IPS DF 19.7 (cell line): ENCODE data around the gene SSBP1.
"Not testable (repeated sequence)": the region's sequence is repeated elsewhere in the genome, so short reads cannot be mapped to it uniquely, and the experiment has no call there.

Experiments
- DNase-seq: peaks from one replicate; pipeline ENCODE4 v3.0.0-alpha.2; 2013; ENCODE audit warnings: low read depth, low spot score

SSBP1 gene

DNA sequence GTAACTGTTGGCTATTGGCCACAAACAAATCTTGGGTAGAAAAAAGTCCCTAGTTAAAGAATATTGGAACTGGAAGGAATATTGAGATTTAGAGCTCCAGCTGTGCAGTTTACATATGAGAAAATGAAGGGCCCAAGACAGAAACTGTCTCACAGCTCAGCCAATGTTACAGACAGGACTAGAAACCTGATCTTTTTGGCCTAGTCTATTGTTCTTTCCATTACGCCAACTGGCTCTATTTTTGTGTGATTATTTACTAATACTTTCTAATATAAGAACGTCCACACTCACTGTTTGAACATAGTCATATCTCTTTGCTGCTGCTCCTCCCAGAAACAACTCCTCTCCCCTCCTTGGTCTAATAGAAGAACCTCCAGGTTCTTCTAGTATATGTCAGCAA is 28.8 kb upstream of the SSBP1 start:
- DNase-seq, result no peak

DNA sequence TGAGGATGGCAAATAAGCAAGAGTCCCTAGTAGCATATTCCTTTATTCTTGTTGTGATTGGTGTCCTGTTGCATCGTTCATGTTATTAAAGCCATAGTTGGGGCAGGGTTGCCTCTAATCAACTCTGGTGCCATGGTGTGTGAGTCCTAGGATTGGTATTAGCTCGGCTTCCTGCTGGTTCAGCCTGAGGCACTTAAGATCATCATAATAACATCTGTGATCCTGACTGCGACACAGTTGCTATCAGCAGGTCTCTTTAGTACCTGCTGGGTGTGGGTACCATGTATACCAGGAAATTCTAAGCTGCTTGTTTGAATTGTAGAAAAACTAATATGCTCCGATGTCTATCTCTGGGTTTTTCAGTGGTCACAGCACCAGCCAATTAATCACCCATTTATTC is 28.4 kb upstream of the SSBP1 start:
- no peak for DNase-seq

DNA sequence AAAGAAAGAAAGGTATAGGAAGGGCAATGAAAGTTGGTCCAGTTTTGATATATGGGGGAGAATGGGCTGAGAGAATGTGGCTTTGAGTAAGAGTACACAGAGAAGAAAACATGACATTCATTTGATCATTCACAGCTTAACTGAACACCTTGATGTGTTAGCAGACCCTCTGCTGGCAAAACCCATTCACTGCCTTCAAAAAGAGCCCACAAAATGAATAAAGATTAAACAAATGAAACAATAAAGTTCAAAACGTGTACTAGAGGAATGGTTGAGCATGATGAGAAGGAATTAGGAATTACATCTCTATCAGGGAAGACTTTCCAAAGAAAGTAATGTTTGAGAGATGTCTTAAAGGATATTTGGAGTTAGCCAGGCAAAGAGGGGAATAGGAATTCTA is 27.9 kb upstream of the SSBP1 start:
- no peak for DNase-seq

DNA sequence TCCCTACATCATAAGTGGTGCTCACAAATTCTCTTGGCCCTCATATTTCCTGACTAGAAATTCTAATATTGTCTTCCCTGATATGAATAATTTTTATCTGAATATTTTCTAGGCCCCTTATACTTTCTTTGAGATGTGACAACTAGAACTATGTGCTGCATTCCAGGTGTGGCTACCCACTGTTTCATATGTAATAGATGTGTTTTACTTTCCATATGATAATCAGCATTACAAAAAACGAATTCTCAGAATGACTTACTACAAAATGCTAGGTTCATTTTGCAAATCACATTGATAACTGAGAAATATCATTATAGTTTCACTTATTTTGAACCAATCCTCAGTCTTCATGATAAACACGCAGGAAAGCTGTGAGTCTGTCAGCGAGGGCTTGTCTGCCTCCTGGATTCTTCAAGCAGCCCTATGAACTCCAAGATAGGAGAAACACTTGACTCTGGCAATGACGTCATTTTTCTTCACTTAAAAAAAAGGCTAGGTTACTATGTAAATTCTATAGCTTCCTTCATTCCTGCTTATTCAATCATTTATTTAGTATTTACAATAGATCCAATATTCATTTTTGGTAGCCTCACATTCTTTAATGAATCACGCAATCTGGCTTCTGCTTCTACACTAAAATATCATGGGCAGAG is 25.4 kb upstream of the SSBP1 start:
- no peak for DNase-seq

DNA sequence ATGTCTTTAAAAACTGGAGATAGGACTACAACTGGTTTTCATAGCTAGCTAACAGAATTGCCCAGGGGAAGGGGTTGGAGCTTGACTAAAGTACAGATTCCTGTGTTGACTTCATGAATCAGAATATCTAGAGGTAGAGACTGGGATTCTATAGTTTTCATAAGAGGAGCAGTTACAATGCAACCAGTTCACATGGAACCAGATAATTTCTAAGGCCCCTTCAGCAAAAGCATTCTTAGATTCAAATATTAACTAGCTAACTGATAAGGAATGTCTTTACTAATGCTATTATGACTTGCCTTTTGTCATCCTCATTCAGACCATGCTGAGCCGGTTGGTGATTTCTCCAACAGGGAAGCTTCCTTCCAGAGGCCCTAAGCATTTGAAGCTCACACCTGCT is 24.3 kb upstream of the SSBP1 start:
- DNase-seq, result no peak

DNA sequence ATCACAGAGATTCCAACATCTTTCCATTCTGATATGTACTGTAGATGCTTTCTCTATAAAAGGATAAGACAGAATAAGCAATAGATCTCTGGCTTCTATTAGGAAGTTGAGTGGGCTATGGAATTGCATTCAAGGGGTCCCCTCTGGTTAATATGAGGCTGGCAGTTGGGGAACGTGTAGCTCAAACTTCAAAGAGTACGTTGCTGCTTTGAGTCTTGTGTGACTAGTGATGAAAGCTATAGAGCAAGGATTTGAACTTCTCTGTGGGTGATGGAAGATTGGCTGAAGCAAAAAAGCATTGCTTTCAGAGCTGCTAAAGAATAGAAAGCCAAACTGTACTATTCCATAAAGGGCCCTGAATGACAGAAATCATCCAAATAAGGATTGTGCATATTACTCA is 23.6 kb upstream of the SSBP1 start:
- no peak for DNase-seq

DNA sequence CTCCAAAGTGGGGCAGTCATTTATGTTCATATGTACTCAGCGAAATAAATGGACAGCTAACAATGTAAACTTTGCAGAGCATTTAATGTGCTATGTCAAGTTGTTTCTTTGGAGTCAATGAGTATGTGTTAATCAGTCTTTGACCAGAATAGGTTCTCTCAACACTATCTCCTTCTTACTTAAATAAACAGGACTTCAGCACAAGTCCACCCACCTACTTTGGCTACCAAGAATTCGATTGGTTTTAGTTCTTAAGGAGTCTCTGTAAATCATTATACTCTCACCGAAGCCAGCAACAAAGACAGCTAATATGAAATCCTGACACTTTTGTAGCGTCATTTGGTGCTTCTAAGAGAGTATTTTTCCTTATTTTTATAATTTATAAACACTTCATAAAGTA is 23.1 kb upstream of the SSBP1 start:
- no peak for DNase-seq

DNA sequence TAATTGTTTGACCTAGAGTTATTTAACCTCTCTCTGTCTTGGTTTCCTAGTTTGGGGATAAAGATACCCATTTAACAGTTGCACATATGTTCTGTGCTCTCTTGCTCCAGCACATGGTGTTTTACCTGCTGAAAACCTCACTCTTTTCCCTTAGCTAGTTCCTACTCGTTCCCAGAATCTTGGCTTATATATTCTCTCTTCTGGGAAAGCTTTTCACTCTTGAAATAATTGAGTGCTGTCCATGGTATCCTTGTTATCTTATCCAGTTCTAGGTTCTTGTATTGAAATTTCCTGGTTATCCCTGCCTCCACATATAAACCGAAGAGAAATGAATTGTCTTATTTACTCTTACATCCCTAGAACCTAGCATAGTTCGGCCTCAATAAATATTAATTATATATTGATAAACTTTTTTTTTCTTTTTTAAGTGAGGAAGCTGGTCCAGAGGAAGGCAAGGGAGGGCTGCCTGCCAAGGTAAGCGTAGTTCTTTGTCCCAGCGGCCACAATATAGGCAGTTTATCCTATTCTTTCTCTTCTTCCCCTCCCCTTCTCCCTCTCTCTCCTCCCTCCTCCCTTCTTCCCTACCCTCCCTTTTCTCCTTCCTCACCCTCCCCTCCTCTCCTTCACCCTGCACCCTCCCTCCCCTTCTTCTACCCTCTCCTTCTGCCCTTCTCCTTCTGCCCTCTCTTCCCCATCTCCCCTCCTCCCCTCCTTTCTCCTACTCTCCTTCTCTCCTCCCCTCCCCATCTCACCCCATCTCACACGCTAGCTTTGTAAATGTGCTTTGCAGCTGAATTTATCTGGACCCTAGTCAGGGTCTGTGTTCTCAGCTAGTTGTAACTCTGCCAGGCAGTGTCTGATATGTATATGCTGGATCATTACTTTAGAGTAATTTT is 22.1 kb upstream of the SSBP1 start:
- no peak for DNase-seq

DNA sequence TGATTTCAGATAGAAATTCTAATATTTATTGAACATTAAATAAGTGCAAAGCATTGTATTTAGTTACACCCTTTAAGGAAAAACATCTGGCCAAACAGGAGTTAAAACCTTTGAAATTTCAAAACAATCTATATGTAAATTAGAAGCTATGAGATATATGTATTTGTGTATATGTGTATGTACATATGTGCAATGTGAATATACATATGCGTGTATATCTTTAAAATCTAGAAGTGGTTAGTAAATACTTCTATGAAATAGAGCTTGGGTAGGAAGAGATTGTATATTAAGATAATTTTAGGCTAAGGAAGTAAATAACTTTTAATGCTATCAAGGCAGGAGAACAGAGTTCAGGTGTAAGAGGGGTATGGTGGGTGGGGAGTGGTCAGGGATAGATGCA is 20.7 kb upstream of the SSBP1 start:
- DNase-seq, result no peak

DNA sequence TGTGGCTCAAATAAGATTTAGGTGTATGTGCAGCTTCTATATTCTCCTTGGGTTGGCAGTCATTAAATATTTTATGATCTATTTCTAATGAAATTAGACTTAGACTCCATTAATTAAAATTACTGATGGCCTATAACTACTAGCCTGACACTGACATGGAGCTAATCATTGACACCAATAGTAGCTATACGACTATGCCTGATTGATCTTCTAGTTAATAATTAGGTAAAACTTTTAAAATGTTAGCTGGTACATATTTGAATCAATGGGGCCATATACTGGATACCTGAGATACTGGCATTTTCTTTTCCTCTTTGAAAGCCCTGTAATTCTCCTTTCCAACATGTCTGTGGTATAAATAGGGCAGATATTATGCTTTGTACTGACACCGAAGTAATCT is 15.6 kb upstream of the SSBP1 start:
- no peak for DNase-seq

DNA sequence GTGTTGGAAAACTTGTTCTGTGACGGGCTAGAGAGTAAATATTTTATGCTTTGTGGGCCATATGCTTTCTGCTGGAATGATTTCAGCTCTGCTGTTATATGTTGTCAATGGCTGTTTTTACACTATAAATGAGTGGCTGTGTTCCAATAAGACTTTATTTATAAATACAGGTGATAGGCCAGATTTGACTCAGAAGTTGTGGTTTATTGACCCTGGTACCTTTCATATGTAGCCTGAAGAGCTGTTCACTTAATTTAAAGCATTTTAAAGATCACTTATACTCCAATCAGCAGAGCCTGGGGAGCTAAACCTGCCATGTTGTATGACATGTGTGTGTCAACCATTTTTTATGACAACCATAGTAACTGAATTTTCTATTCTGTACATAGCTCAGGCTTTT is 9.1 kb upstream of the SSBP1 start:
- no peak for DNase-seq

DNA sequence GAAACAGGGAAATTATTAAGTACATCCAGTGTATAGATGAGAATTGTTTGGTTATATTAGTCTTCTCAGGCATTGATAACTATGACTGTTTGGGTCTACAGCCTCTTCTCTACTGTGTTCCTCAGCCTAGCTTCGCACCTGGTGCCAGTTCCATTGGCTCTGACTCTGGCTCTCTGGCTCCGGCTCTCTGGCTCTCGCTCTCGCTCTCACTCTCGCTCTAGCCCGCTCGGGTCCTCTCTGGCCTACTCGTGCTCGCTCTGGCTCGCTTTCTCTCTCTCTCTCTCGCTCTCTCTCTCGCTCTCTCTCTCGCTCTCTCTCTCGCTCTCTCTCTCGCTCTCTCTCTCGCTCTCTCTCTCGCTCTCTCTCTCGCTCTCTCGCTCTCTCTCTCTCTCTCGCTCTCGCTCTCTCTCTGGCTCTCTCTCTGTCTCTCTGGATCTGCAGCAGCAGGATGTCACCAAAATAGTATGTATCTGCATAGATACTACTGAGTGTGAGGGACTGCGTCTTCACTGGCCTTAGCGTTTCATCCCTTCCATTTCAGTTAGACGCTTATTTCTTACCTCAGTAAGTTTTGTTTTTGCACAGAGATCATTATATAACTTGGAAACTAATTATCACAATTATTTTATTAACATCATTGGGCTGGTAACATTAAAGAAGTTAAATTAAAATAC is 6.5 kb upstream of the SSBP1 start:
- no peak for DNase-seq

DNA sequence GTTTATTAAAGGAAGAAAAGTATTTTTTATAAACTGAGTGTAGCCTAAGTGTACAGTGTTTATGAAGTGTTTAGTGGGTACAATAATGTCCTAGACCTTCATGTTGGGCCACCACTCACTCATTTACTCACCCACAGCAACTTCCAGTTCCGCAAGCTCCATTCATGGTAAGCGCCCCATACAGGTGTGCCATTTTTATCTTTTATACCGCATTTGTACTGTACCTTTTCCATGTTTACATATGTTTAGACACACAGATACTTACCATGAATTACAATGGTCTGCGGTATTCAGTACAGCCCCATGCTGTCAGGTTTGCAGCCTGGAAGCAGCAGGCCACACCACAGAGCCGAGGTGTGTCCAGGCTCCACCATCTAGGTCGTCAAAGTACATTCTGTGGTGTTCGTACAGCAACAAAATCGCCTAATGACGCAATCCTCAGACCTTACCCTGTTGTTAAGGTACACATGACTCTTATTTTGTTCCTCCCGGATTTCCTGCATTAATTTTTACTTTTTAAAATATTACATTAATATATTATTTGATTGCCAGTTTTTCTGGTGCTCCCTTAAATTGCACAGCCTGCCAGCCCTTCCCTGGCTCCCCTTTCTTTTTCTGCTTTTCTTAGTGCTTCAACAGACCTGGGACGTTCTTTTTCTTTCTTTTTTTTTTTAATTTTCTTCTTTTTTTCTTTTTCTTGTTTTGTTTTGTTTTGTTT is 881 bp upstream of the SSBP1 start:
- no peak for DNase-seq

DNA sequence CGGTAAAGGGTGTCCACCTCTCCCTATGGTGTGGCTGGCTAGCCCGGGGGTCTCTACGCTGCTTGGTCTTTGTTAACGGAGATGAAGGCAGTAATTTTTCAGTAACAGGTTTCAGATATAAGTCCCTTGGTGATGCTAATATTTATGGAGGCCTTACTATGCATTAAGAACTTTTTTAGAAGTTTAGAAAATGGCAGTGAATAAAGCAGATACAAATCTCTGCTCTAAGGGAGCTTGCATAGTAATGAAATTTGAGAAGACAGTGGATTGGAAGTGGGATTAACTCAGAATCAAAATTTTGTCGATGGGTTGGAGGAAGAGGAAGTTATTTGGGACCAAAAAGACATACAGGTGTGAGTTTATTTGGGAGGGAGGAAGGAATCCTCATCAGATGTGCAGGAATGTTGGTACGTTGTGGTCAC is 445 bp downstream of the SSBP1 start:
- no peak for DNase-seq

DNA sequence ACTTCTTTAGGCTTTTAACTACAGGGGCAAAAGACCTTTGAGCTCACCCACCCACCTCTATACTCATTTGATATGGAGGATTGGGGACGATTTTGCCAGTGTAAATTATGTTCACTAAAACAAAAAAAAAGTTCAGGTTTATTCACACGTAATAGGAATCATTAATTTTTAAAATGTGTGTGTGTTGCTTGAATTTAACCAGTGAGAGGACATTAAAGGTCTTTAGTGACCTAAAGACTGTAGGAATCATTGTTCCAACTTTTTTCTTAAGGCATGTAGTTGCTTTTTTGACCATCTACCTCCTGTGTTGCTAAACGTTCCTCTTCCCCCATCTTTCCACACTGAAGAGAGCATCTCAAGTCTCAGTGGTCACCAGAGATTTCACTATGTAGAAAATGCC is 1.1 kb downstream of the SSBP1 start:
- no peak for DNase-seq

DNA sequence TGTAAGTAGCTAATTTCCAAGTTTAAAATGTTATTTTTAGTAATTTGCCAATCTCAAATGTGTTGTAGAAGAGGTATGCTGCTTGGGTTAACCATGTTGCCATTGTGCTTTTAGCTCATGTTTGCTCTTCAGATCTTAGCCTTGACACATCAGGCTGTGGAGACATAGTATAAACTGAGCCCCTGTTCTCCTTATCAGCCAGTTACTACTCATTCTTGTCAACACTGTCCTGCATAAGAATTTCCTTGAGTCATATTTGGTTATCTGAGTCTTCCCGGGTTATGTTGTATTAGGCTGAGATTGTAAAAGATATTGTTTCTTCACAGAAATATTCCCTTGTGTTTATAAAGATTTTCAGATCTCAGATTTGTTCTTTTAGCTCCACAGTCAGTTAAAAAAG is 4.1 kb downstream of the SSBP1 start:
- DNase-seq, result no peak

DNA sequence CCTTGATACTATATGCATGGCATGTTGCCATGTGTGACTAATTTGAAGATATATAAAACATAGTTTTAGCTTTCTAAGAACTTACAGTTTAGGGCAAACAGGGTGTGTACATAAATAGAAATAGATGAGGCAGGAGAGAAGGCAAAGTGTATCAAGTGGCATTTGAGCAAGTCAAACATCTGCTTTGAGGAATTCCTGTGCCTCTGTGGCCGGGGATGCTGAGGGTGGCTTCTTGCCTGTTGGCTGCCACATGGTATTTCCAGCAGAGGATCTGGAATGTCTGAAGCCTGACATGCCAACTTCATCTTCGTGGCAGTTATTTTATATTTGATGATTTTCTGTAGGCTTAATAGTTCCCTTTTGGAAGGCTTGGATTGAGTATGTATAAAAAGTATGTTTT is 6.0 kb downstream of the SSBP1 start:
- DNase-seq, result no peak

DNA sequence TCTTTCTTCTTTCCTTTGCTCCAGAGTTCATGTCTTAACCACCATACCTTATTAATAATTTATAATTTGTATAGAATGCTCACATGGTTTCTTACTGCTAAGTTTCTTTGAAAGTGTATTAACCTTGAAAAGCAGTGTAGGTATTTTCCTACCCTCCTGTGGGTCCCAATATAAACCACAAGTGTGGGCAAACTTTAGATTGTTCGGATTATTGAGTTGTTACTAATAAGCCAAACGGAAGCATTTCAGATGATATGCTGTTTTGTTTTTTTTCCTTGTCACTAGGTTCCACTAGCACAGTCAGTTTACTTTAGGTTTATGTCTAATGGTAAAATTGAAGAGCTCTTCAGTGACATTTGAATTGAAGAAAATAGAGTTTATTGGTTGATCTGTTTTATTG is 10.2 kb downstream of the SSBP1 start:
- no peak for DNase-seq

DNA sequence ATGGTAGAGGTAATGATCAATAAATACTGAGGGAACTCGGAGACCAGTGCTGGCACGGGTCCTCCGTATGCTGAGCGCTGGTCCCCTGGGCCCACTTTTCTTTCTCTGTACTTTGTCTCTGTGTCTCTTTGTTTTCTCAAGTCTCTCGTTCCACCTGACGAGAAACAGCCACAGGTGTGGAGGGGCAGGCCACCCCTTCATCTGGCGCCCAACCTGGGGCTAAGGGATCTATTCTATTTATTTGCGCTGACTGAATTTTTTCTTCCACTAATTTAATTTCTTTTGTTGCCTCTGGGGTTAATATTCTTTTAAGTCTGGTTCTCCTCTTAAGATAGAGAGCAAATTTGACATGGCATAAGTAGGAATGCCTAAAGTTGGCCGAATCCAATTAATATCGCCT is 13.7 kb downstream of the SSBP1 start:
- DNase-seq, result not testable (repeated sequence)

DNA sequence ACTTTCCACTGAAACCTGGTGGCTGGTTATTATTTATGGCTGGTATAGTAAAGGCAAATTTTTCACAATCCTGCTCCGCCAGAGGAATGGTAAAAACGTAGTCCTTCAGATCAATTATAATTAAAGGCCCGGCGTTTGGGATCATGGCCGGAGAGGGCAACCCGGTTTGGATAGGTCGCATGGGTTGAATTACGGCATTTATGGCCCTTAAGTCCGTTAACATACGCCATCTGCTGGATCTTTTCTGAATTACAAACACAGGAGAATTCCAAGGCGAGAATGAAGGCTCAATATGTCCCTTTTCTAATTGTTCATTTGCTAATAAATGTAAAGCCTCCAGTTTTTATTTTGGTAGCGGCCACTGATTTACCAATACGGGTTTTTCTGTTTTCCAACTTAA is 14.5 kb downstream of the SSBP1 start:
- DNase-seq, result no peak

DNA sequence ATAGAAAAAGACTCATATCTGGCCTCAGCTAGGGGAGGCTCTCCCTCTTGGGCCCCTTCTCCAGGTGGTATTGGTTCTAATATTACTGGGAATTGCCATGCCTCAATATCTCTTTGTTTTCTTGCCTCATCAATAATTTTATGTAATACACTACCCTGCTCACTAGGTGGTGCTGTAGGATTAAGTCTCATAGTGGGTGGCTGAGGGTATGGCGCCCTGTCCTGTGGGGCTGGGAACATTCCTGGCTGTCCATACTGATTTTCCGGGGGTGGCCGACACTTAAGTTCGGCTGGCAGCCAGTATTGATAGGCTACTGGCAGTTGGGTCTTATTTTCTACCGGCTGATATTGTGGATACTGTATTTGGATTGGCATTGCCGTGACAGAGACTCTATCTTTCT is 16.8 kb downstream of the SSBP1 start:
- no peak for DNase-seq

DNA sequence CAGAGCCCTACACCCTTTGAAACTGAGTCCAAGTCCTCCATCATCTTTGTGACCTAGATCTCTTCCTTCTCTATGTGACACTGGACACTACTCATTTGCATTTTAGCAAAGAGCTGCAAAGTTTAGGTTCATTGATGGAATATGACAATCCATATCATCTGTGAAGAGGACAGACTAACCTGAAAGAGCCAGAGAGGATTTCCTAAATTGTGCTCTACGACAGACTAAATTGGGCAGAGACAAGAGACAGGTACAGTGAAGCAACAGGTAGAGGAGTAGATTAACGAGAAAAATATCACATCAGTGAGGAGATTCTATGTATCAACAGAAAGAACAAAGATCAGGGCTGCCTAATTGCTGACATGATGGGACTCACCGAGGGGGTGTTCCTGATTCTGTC is 25.6 kb downstream of the SSBP1 start, which contains the start of gene TAS2R3:
TSS of gene TAS2R3 (plus strand) at position 301 of the 400 bp plus-strand sequence. CDS start at position 363, 62 bp downstream.
- DNase-seq, result no peak
